ENCODE measurements around the gene GPR55. TPM values are rescaled to one million over a fixed set of nuclear protein-coding genes. Genes with fewer than 3 reads are reported as not detected.

GPR55 gene
- total and polyA plus RNA-seq, 10 of the 15 experiments (the other 5 are each of a cell fraction or from before 2014, with no cell fraction given), result 2.1 to 30.1 (median 16.2) TPM

GRCh38 chr2:230925443-230925878, 419 bp upstream of the GPR55 start (continued):
- TF ChIP-seq KLF5 (IDR thresholded peaks at IDR 0.05; ENCODE audit: partially characterized antibody) (no peak), PAX8 (IDR thresholded peaks at IDR 0.05) (no peak), BRCA1 (IDR thresholded peaks at IDR 0.05; ENCODE audit: low read depth, low read length) (no peak), CREM (IDR thresholded peaks at IDR 0.05; ENCODE audit: low read depth) (no peak), HDAC6 (IDR thresholded peaks at IDR 0.05; ENCODE audit: unreplicated experiment) (no peak), BCLAF1 (IDR thresholded peaks at IDR 0.05) (no peak), ZNF592 (IDR thresholded peaks at IDR 0.05) (no peak), KAT2A (conservative IDR thresholded peaks at IDR 0.05; ENCODE audit: control insufficient read depth, low read depth, low read length) (no peak), RELA (IDR thresholded peaks at IDR 0.05; ENCODE audit: borderline replicate concordance, partially characterized antibody) (no peak), KDM1A (IDR thresholded peaks at IDR 0.05; ENCODE audit: borderline replicate concordance) (no peak), ATF7 (IDR thresholded peaks at IDR 0.05; ENCODE audit: low read depth) (0 out of 2 replicates have a peak, but pooled peaks have one; percentile 5), CBX5 (IDR thresholded peaks at IDR 0.05; ENCODE audit: low read depth) (no peak), ZSCAN29 (IDR thresholded peaks at IDR 0.05) (no peak)
- TF ChIP-seq, protein P1, sequence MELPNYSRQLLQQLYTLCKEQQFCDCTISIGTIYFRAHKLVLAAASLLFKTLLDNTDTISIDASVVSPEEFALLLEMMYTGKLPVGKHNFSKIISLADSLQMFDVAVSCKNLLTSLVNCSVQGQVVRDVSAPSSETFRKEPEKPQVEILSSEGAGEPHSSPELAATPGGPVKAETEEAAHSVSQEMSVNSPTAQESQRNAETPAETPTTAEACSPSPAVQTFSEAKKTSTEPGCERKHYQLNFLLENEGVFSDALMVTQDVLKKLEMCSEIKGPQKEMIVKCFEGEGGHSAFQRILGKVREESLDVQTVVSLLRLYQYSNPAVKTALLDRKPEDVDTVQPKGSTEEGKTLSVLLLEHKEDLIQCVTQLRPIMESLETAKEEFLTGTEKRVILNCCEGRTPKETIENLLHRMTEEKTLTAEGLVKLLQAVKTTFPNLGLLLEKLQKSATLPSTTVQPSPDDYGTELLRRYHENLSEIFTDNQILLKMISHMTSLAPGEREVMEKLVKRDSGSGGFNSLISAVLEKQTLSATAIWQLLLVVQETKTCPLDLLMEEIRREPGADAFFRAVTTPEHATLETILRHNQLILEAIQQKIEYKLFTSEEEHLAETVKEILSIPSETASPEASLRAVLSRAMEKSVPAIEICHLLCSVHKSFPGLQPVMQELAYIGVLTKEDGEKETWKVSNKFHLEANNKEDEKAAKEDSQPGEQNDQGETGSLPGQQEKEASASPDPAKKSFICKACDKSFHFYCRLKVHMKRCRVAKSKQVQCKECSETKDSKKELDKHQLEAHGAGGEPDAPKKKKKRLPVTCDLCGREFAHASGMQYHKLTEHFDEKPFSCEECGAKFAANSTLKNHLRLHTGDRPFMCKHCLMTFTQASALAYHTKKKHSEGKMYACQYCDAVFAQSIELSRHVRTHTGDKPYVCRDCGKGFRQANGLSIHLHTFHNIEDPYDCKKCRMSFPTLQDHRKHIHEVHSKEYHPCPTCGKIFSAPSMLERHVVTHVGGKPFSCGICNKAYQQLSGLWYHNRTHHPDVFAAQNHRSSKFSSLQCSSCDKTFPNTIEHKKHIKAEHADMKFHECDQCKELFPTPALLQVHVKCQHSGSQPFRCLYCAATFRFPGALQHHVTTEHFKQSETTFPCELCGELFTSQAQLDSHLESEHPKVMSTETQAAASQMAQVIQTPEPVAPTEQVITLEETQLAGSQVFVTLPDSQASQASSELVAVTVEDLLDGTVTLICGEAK (IDR thresholded peaks at IDR 0.05; ENCODE audit: borderline replicate concordance), result no peak
- TF ChIP-seq, protein P2, sequence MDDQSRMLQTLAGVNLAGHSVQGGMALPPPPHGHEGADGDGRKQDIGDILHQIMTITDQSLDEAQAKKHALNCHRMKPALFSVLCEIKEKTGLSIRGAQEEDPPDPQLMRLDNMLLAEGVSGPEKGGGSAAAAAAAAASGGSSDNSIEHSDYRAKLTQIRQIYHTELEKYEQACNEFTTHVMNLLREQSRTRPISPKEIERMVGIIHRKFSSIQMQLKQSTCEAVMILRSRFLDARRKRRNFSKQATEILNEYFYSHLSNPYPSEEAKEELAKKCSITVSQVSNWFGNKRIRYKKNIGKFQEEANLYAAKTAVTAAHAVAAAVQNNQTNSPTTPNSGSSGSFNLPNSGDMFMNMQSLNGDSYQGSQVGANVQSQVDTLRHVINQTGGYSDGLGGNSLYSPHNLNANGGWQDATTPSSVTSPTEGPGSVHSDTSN (IDR thresholded peaks at IDR 0.05; ENCODE audit: insufficient replicate concordance, low read depth, low read length), result no peak
- TF ChIP-seq, protein P3, sequence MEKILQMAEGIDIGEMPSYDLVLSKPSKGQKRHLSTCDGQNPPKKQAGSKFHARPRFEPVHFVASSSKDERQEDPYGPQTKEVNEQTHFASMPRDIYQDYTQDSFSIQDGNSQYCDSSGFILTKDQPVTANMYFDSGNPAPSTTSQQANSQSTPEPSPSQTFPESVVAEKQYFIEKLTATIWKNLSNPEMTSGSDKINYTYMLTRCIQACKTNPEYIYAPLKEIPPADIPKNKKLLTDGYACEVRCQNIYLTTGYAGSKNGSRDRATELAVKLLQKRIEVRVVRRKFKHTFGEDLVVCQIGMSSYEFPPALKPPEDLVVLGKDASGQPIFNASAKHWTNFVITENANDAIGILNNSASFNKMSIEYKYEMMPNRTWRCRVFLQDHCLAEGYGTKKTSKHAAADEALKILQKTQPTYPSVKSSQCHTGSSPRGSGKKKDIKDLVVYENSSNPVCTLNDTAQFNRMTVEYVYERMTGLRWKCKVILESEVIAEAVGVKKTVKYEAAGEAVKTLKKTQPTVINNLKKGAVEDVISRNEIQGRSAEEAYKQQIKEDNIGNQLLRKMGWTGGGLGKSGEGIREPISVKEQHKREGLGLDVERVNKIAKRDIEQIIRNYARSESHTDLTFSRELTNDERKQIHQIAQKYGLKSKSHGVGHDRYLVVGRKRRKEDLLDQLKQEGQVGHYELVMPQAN (conservative IDR thresholded peaks at IDR 0.05), result no peak
